ENCODE results near the gene RNU7-1. TPM values are rescaled to one million over a fixed set of nuclear protein-coding genes. Genes with fewer than 3 reads are reported as not detected.

The RNU7-1 gene
- total and polyA plus RNA-seq, 2 experiments from 2014 or later = not detected

DNA sequence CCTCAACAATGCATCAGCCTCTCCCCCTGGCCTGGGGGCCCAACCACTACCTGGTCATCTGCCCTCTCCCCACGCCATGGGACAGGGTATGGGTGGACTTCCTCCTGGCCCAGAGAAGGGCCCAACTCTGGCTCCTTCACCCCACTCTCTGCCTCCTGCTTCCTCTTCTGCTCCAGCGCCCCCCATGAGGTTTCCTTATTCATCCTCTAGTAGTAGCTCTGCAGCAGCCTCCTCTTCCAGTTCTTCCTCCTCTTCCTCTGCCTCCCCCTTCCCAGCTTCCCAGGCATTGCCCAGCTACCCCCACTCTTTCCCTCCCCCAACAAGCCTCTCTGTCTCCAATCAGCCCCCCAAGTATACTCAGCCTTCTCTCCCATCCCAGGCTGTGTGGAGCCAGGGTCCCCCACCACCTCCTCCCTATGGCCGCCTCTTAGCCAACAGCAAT is 7.4 kb upstream of the RNU7-1 start:
- H3K9me2 ChIP-seq (replicated peaks; ENCODE audit: insufficient read depth) = no peaks in the 10 kb centered on the region
- no peak overlapping the region for H2AFZ ChIP-seq
- H3K27me3 ChIP-seq = no peaks in the 10 kb centered on the region
- H3K27ac ChIP-seq = no peak overlapping the region
- H3K79me2 ChIP-seq = peaks cover 62% of the 10 kb centered on the region
- 92% methylated on average over 3 of the region's 3 CpGs for WGBS (ENCODE audit: low lambda C conversion rate, missing lambda C conversion rate)
- no peaks in the 10 kb centered on the region for H3K9me3 ChIP-seq (ENCODE audit: low read depth)
- no peak for DNase-seq (ENCODE audit: low spot score)
- H4K20me1 ChIP-seq (ENCODE audit: insufficient read depth, poor library complexity, severe bottlenecking) = peaks cover 30% of the 10 kb centered on the region
- H3K36me3 ChIP-seq (replicated peaks; ENCODE audit: insufficient read depth, low read depth) = no peaks in the 10 kb centered on the region
- TF ChIP-seq, protein P1, sequence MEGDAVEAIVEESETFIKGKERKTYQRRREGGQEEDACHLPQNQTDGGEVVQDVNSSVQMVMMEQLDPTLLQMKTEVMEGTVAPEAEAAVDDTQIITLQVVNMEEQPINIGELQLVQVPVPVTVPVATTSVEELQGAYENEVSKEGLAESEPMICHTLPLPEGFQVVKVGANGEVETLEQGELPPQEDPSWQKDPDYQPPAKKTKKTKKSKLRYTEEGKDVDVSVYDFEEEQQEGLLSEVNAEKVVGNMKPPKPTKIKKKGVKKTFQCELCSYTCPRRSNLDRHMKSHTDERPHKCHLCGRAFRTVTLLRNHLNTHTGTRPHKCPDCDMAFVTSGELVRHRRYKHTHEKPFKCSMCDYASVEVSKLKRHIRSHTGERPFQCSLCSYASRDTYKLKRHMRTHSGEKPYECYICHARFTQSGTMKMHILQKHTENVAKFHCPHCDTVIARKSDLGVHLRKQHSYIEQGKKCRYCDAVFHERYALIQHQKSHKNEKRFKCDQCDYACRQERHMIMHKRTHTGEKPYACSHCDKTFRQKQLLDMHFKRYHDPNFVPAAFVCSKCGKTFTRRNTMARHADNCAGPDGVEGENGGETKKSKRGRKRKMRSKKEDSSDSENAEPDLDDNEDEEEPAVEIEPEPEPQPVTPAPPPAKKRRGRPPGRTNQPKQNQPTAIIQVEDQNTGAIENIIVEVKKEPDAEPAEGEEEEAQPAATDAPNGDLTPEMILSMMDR (IDR thresholded peaks at IDR 0.05; ENCODE audit: poor library complexity) = no peak
- TF ChIP-seq EZH2phosphoT487 (IDR thresholded peaks at IDR 0.05; ENCODE audit: low read depth, severe bottlenecking, unreplicated experiment) = no peak
- no peak for TF ChIP-seq EZH2 (IDR thresholded peaks at IDR 0.05; ENCODE audit: borderline replicate concordance)
- no peak overlapping the region for H3K4me2 ChIP-seq
- no peak overlapping the region for H3K4me3 ChIP-seq
- H3K4me1 ChIP-seq (ENCODE audit: insufficient read depth) = peaks cover 28% of the 10 kb centered on the region

DNA sequence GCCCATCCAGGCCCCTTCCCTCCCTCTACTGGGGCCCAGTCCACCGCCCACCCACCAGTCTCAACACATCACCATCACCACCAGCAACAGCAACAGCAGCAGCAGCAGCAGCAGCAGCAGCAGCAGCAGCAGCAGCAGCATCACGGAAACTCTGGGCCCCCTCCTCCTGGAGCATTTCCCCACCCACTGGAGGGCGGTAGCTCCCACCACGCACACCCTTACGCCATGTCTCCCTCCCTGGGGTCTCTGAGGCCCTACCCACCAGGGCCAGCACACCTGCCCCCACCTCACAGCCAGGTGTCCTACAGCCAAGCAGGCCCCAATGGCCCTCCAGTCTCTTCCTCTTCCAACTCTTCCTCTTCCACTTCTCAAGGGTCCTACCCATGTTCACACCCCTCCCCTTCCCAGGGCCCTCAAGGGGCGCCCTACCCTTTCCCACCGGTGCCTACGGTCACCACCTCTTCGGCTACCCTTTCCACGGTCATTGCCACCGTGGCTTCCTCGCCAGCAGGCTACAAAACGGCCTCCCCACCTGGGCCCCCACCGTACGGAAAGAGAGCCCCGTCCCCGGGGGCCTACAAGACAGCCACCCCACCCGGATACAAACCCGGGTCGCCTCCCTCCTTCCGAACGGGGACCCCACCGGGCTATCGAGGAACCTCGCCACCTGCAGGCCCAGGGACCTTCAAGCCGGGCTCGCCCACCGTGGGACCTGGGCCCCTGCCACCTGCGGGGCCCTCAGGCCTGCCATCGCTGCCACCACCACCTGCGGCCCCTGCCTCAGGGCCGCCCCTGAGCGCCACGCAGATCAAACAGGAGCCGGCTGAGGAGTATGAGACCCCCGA is 6.8 kb upstream of the RNU7-1 start:
- Histone ChIP-seq H3K27ac (peak overlapping the region; percentile 82), H3K4me1 (ENCODE audit: insufficient read depth) (peaks cover 28% of the 10 kb centered on the region), H3K9me2 (replicated peaks; ENCODE audit: insufficient read depth) (no peaks in the 10 kb centered on the region), H3K36me3 (replicated peaks; ENCODE audit: insufficient read depth, low read depth) (no peaks in the 10 kb centered on the region), H2AFZ (no peak overlapping the region), H3K9me3 (ENCODE audit: low read depth) (no peaks in the 10 kb centered on the region), H3K27me3 (no peaks in the 10 kb centered on the region), H4K20me1 (ENCODE audit: insufficient read depth, poor library complexity, severe bottlenecking) (peaks cover 24% of the 10 kb centered on the region), H3K4me3 (peak overlapping the region; percentile 10), H3K4me2 (peak overlapping the region; percentile 88), H3K79me2 (peaks cover 56% of the 10 kb centered on the region)
- TF ChIP-seq, protein P1 (IDR thresholded peaks at IDR 0.05; ENCODE audit: poor library complexity) = no peak
- DNase-seq (ENCODE audit: low spot score) = no peak
- WGBS (ENCODE audit: low lambda C conversion rate, missing lambda C conversion rate) = 77% methylated on average over 26 of the region's 36 CpGs

DNA sequence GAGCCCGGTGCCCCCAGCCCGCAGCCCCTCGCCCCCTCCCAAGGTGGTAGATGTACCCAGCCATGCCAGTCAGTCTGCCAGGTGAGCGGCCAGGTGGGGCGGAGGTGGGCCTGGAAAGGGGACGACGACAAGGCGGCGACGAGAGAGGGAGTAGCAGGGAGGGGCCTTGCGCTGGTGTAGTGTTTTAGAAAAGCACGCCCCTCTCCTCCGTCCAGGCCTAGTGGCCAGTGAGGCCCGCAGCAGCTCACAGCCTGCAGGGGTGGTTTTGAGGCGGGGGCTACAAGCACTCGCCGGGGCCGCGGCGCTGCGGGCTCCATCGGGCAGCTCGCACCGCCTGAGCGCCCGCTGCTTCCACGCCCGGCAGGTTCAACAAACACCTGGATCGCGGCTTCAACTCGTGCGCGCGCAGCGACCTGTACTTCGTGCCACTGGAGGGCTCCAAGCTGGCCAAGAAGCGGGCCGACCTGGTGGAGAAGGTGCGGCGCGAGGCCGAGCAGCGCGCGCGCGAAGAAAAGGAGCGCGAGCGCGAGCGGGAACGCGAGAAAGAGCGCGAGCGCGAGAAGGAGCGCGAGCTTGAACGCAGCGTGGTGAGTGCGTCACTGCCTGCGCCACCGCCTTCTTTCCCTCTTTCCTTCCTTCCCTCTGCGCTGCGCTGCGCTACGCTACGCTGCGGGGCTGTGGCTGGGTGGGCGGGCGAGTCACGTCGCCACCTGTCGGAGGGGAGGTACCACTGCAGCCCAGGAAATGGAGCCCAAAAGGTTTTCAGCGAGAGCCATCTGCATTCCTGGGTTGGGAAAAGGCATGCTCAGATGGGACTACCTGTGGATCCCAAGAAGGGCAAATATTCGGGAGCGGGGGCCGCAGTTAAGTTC is 5.9 kb upstream of the RNU7-1 start:
- peak overlapping the region; percentile 88 for H3K4me2 ChIP-seq
- H3K4me1 ChIP-seq (ENCODE audit: insufficient read depth) = peaks cover 20% of the 10 kb centered on the region
- H4K20me1 ChIP-seq (ENCODE audit: insufficient read depth, poor library complexity, severe bottlenecking) = peaks cover 15% of the 10 kb centered on the region
- peak; percentile 96 for DNase-seq (ENCODE audit: low spot score)
- peak overlapping the region; percentile 82 for H3K27ac ChIP-seq
- H3K4me3 ChIP-seq = peak overlapping the region; percentile 10
- TF ChIP-seq, protein P1 (IDR thresholded peaks at IDR 0.05; ENCODE audit: poor library complexity) = peak; percentile 95
- TF ChIP-seq EZH2phosphoT487 (IDR thresholded peaks at IDR 0.05; ENCODE audit: low read depth, severe bottlenecking, unreplicated experiment) = no peak
- no peak for TF ChIP-seq EZH2 (IDR thresholded peaks at IDR 0.05; ENCODE audit: borderline replicate concordance)
- peaks cover 47% of the 10 kb centered on the region for H3K79me2 ChIP-seq
- no peaks in the 10 kb centered on the region for H3K9me3 ChIP-seq (ENCODE audit: low read depth)
- H3K27me3 ChIP-seq = no peaks in the 10 kb centered on the region
- H3K36me3 ChIP-seq (replicated peaks; ENCODE audit: insufficient read depth, low read depth) = no peaks in the 10 kb centered on the region
- H3K9me2 ChIP-seq (replicated peaks; ENCODE audit: insufficient read depth) = no peaks in the 10 kb centered on the region
- 4% methylated on average over 79 of the region's 80 CpGs for WGBS (ENCODE audit: low lambda C conversion rate, missing lambda C conversion rate)
- H2AFZ ChIP-seq = no peak overlapping the region

Data from hepatocyte (in vitro differentiated cells).